Neural progenitor cell (in vitro differentiated cells): ENCODE data around the gene PRR29.

Experiments used
- CTCF ChIP-seq: fragments of 200-600 bp; sonication (generic); IDR thresholded peaks from 2 replicates; pipeline ENCODE4 v1.5.1; 2017; ENCODE audit warnings: antibody characterized with exemption, mild to moderate bottlenecking
- EZH2 ChIP-seq: fragments of 200-600 bp; sonication (generic); IDR thresholded peaks from 2 replicates; pipeline ENCODE4 v1.6.1; 2017; ENCODE audit warnings: antibody characterized with exemption, mild to moderate bottlenecking, moderate library complexity
- EZH2phosphoT487 ChIP-seq: fragments of 200-600 bp; sonication (generic); IDR thresholded peaks from 2 replicates; pipeline ENCODE4 v1.6.1; 2017; ENCODE audit warnings: antibody characterized with exemption

GRCh38 chr17:64006361-64007088 is 8.4 kb downstream of the PRR29 start:
- TF ChIP-seq CTCF (no peak), EZH2 (no peak), EZH2phosphoT487 (no peak)
